NCI-H2081 (cell line): Measurements from ENCODE around the gene TENT4A.

Source experiments
- DNase-seq, 2 experiments: peaks; one replicate each; lab custom pipeline; 2025; lab: John Stamatoyannopoulos, UW

The TENT4A gene

DNA sequence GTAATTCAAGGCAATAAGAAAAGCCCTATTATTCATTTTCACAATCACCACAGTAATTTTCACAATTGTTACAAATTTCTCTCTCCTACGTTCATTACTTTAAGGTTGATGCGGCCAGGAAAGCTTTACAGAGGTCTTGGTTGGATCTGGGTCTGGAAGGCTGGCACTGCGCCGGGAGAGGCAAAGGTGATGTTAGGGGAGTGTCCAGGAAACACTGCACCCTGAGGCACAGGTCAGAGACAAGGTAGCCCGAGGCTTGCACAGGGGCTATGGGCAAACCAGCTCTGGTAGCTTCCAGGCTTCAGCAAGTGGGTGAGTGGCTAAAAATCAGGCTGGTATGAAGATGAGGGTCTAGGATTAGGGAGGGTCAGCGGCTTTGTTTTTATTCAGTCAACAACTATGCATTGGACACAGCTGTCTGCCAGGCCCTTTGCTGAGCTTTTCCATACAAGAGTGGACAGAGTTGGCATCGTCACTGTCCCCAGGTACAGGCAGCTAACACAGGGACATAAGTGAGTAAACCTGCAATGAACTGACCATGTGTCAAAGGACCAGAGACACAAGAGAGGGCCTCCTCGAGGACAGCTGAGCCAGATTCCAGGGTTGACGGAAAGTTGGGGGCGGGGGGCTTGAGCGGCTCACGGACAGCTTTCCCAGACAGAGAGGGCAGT is 12.4 kb upstream of the TENT4A start:
- DNase-seq, result no peak

DNA sequence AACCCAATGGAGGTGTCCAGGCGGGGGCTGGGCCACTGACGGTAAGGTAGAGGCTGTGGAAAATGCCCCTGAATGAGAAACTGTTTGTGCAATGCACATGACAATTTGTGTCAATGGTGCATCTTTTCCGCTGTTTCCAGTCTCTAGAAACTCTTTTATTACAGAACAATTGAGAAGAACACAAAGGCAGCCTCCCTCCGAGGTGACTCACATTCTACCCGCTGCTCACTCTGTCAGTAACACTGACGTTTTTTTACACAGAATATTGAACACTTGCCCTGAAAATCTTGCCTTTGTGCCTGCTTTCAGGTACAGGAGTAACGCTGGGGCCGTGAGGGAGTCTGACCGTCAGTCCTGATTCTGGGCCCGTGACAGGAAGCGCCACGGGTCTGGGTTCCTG is 11.7 kb upstream of the TENT4A start:
- DNase-seq, result no peak

DNA sequence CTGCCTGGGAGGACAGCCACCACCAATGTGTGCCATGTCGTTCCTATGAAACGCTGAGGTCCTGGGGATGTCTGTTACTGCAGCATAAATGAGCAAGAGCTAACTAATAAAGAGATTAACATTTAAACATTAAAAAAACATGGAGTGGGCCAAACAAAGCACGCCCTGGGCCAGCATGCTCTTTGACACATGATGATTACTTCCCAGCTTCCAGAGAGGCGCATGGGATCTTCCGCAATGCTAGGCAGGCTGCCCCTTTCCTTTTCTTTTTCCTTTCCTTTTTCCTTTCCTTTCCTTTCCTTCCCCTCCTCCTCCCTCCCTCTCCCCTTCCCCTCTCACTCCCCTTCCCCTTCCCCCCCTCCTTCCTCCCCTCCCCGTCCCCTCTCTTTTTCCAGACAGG is 10.6 kb upstream of the TENT4A start:
- DNase-seq, result no peak

DNA sequence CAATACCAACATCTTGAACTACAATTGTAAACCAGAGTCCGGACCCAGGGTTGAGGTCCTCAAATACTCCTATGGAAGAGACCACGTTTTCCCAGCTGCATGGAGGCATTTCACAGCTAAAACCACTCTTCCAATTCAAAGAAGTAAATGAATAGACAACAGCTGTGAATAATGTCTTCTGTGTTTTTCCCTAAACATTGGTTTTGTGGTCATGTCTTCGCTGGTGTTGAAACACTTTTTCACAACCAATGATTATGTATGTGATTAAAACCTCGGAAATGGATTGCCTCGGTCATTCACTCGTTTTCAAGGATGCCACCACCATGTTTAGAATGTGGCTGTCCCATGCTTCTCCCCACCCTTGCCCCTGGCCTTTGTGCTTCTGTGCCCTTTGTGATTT is 9.4 kb upstream of the TENT4A start:
- no peak for DNase-seq

DNA sequence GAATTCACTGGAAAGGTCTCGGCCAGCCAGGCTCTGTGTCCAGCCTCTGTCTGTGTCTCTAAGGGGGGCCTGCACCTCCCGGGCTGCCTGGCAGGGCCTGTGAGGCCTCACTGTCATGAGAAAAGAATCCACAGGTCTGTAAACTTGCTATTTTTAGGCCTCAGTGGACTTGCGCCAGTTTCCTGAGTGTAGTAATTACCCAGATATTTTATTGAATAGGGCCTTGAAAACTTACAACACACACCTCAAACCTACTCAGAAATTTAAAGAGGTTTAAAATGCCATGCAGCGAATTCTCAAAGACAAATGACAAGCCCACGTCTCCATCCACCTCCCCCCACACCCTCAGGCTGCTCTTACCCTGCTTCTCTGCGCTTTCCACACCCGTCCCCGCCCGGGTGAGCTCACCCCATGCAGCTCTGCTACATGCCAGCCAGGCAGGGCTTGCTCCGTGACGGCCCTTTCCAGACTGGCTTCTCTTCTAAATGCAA is 8.8 kb upstream of the TENT4A start:
- no peak for DNase-seq

DNA sequence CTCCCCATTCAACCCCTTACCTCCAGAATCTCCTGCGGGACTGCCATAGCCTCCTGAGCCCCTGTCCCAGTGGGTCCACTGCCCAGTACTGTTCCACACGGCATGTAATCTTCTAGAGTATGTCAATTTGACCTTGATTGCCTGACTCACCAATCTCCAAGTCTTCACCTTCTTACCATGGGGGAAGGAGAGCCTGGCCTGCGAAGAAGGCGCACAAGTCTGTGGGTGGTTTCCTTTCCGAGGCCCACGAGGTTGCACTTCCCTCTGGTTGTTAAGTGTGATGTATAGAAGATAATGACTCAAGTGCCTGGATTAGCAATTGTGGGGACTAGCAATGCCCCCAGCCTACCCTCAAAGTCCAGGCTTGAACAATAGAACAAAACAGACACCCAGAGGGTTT is 8.1 kb upstream of the TENT4A start:
- DNase-seq, result no peak

DNA sequence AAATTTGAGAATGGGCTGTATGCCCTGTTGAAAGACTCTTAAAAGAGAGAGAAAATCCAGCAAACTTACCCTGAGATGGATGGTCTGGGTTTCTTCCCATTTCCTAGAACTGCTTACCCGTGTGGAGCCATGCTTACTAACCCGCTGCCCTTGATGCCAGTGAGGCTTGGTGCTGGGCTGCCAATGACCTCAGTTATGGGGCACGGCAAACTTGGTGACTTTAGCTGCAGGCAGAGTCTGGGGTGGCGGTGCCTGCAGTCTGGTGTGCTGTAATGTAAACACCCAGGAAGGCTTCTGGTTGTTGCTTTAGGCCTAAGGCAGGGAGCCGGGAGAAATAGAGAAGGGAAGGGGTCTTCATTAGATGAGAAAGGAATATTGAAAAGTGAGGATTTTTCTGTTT is 7.3 kb upstream of the TENT4A start:
- DNase-seq, result no peak

DNA sequence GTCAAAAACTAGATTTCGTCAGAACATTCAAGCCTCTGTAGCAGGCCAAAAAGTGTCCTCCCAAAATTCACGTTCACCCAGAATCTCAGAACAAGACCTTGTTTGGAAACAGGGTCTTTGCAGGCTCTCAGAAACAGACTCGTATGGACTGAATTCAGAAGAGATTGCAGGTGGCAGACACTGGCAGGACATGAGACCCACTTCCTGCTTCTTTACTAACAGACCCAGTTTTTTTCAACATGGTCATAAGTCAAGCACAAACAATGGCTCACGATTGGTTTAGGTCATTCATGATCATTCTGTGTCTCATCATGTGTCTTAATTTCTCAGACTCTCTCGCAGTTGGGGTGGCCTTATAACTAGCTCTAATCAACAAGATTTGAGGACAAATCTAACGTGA is 5.4 kb upstream of the TENT4A start:
- no peak for DNase-seq

DNA sequence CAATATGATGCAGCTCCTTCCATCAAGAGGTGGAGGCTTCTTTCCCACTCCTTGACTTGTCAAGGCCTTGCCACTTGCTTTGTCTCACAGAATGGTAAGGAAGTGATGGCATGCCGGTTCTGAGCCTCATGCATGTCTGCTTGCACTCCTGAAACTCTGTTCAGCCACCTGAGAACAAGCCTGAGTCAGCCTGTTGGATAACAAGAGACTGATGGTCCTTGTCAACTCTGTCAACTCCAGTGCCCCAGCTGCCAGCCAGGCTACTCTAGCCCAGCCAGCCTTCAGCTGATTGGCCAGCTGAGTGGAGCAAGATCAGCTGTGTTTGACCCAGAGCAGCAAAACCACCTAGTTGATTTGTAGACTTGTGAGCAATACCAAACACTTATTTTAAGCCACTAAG is 4.4 kb upstream of the TENT4A start:
- no peak for DNase-seq

DNA sequence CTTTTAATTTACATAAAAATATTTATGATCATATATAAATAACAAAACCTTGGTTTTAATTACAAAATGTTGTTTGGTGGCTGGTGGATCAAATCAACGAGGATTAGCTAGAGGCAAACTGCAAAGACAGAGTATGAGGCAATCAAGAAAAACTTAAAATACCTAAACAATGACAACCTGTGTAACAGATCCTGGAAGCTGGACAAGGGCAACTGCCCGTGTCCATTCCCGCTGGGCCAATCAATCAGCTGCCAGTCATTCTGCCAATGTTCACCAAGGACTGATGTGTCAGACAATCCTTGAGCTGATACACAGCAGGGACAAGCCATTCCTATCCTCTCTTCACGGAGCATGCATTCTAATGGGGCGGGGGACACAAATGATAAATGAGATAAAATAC is 3.2 kb upstream of the TENT4A start:
- no peak for DNase-seq

DNA sequence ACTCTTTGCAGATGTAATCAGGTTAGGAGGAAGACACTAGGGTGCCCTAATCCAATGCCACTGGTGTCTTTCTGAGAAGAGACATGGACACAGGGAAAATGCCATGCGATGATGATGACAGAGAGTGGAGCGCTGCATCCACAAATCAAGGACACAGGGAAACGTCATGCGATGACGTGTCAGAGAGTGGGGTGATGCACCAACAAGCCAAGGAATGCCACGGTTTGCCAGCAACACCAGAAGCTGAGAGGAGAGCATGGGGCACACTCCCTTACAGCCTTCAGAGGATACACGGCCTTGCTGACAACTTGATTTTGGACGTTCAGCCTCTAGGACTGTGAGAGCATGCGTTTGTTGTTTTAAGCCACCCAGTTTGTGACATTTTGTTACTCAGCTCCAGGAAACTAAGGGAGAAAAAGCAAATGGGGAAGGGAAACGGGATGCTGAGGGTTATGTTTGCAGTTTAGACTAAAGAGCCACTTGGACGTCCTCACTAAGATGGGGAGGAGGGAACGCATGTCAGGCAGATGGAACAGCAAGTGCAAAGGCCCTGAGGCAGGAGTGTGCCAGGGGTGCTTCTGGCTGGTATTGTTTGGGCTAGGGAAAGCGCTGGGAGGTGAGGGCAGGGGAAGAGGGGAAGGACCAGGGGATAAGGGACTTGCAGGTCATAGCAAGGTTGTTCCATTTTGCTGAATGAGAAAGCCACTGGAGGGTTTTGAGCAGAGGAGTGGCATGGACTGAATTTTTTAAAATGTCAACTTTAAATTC is 2.5 kb upstream of the TENT4A start:
- DNase-seq, result no peak

DNA sequence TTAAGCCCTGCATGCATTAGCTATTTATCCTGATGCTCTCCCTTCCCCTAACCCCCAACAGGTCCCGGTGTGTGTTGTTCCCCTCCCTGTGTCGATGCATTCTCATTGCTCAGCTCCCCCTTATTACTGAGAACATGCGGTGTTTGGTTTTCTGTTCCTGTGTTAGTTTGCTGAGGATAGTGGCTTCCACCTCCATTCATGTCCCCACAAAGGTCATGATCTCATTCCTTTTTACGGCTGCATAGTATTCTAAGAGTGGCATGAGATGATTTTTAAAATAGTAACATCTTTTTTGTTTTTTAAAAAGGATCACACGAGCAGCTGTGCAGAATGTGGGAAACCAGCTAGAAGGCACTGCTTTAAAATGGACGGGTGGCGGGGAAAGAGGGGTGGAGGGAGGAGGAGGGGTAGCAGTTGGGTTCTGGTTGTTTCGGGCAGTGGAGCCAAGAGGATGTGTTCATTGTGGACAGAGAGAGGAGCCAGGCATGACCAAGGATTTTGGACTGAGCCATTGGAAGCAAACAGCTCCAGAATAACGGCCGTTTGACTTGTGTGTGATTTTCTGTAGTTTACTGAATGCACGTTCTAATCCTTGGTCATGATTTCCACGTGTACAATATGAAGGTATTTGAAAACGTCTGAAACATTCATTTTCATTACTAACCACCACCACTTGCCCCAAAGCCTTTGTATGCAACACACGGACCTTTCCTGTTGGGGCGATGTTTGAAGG is 1.7 kb upstream of the TENT4A start:
- no peak for DNase-seq

DNA sequence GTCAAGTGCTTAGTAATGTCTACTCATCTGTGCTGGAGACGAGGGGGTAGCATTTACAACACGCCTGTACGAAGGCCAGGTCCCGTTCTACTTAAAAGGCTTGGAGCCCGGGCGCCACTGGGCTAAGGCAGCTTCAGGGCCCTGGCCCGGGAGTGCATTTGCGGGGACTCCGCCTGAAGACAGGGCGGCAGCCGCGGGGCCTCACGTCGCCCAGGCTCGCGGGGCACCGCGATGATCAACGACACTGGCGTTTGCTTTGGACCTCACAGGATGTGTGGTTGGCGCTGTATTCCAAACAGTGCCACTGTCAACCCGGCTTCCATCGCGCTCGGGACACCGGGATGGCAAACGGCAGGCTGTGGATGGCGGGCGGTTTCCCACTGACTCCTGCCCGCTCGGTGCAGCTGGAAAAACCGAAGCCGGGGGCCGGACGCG is 1.1 kb upstream of the TENT4A start:
- peak; percentile 58 to 77 for DNase-seq

DNA sequence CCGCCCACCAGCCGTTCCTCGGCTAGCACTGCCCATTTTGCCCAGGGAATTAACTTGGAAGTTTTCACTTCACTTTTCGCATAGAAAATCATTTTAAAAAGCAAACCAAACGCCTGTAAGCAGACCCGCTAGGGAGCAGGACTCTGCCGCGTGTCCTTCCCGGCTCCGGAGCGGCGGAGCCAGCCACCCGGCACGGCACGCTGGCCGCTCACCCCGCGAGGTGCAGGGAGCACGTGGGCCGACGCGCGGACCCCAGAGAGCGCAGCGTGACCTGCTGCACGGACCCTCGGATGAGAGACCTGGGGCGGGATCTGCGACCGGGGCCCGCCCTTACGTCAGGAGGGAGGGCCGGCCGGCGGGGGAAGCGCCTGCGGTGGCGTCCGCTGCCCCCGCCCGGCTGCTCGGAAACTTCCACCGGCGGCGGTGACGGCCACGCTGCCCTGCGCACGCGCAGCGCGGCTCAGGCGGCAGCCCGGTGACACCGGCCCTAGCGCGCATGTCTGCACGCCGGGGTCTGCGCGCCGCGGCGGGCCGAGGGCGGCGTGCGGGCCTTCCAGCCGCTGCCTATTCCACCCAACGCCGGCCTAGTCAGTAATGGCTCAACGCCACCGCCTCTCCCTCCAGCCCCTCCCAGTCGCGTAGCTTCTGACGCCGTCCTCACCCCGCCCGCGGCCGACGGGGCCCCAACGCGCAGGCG is 507 bp upstream of the TENT4A start:
- peak; percentile 99 to 100 for DNase-seq

DNA sequence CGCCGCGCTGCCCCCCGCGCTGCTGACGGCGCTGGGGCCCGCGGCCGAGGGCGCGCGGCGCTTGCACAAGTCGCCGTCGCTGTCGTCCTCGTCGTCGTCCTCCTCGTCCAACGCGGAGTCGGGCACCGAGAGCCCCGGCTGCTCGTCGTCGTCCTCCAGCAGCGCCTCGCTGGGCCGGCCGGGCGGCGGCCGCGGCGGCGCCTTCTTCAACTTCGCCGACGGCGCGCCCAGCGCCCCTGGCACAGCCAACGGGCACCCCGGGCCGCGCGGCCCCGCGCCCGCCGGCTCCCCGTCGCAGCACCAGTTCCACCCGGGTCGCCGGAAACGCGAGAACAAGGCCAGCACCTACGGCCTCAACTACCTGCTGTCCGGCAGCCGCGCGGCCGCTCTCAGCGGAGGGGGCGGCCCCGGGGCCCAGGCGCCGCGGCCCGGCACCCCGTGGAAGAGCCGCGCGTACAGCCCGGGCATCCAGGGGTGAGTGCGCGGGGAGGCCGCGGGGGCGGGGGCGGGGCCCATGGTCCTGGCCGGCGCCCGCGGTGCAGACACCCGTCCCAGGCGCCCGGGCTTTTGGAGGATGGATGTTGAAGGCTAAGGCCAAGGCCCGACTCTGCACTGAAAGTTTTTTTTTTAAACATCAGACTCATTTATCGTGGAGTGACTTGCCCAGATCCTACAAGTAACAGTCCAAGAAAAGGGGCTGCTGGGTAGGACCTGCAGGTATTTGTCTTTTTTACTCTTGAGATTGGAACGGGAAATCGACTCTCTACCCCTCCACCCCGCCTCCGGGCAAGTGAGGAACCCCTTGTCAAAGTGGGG is 1.2 kb downstream of the TENT4A start:
- DNase-seq, result peak in 1 of 2 experiments; percentile 52

DNA sequence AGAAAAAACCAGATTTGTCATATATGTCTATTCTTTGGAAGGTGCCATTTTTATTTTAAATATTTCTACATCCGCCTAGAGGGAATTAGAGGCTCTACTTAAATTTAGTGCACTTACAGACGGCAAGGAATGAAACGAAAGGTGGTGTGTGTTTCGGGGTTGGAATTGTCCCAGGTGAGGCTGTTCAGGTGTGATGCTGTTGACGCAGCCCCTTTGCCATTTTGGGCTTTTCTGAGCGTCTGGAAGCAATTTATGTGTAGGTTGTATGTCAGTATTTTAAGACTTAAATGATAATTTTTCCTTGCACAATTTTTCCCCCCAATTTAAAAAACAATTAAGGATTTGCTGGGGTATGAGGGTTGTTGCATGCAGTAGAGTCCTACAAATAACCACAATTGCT is 2.0 kb downstream of the TENT4A start:
- no peak for DNase-seq

DNA sequence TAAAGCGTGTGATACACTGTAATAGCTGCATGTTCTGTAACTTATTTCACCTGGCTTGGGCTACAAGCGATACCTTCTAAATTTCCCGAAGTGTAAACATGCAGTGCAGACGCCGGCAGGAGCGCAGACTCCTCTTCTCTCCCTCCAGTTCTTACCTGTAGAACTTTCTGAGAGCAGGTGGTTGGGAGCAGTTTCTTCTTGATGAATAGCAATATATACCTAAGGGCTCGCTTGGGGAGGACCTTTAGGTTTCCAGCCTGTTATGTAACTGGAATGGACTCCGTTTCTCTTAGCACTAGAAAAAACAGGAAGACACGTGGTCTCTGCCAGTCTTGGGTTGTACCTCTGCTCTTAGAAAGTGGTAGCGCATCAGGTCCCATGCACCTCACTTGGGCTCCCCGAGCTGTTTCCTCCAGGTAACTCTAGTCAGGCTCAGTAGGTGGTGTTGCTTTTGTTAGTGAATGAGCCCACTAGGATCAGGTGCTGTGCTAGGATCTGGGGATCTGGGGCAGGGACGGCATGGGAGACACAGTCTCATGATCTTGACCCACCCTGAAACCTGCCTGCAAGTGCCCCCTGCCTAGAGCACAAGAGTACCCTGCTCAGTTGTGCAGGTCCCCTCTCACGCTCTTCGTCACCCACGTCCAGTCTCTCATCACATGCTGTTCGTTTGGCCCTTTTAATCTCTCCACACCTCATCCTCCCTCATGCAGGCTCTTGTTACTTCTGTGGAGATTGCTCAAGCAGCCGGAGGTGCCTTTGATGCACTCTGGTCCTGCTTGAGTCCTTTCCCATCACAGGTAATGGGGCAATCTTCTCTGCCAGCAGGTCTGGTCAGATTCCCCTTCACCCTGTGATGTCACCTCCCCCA is 2.8 kb downstream of the TENT4A start:
- DNase-seq, result peak in 1 of 2 experiments; percentile 31

DNA sequence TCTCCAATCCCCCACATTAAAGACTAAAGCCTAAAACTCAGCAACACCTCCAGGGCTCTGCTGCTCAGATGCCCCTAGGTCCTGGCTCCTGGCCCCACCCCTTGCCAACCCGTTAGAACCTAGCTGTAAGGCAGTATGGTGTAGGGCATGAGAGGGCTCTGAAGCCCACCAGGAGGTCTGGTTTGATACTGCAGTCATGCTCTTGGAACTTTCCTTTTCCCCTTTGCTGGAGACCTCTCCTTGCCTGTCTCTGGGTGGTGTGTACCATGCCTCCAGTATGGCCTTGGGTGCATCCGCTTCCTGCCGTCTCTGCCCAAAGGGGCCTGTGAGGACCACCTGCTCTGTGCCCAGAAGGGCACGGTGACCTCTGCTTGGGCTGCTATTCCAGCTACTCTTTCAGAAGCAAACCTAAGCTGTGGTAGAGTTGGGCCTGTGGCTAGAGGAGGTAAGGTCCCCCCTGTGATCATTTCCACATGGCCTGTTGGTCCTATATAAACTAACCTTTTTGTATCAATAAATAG is 3.5 kb downstream of the TENT4A start:
- DNase-seq, result no peak

DNA sequence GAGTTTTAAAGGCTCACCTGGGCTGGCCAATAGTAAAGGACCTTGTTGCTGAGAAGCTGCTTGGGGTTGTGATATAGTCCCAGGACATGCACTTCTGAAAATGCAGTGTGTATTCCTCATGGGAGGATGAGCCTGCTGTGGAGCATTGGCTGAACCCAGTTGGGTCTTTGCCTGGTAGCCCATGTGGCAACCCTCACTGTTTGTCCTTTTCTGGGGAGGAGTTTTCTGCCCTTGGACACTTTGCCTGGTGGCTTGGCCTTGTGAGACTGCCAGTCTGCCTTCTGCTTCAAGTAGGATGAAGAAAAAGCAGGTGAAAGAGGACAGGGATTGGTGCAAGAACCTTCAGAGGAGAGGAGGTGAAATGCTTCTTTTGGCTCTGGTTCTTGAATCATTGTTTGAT is 4.0 kb downstream of the TENT4A start:
- no peak for DNase-seq

DNA sequence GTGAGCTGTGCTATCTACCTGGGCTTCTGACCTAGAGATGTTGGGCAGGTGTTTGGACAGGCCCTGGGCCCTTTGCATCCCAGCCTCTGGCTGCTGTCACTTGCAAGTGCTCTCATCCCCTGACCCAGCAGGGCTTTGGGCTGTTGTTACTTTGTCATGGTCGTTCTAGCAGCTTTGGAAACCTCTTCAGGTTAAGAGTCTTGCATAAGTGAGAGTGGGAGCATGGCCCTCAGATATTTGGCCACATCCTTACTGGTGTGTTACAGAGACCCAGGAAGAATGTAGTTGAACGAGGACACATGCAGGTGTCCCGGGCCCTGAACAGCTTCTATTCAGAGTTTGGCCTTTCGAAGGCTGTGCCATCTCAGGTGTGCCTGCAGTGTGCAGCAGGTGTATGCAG is 4.5 kb downstream of the TENT4A start:
- DNase-seq, result no peak
